ENCODE data around the gene UBE4B. TPM values are rescaled to one million over a fixed set of nuclear protein-coding genes. Genes with fewer than 3 reads are reported as not detected.
A peak's percentile ranks its signal among the peaks of the same experiment; 100 is the strongest.

Gene UBE4B
- total and polyA plus RNA-seq, 2 experiments from 2014 or later, result 28.4 to 115 TPM

GRCh38 chr1:10211805-10212410, 179.2 kb downstream of the UBE4B start (continued):
- TF ChIP-seq ZNF462 (CRISPR knock-in tag; IDR thresholded peaks at IDR 0.05) (no peak), CREB1 (CRISPR knock-in tag; IDR thresholded peaks at IDR 0.05; ENCODE audit: low read depth) (no peak), CTCF (conservative IDR thresholded peaks at IDR 0.05; ENCODE audit: low read depth in 2 of 2) (no peak), JUNB (IDR thresholded peaks at IDR 0.05; ENCODE audit: unreplicated experiment) (no peak), EZH2 (IDR thresholded peaks at IDR 0.05; ENCODE audit: low read depth, unreplicated experiment) (no peak)

GRCh38 chr1:10212476-10212875, 179.7 kb downstream of the UBE4B start:
- Histone ChIP-seq H4K20me1 (replicated peaks; ENCODE audit: insufficient read depth) (peaks cover 44% of the 10 kb centered on the region), H3K4me2 (peak overlapping the region; percentile 99), H2AFZ (no peak overlapping the region), H3K27me3 (ENCODE audit: insufficient read depth) (no peaks in the 10 kb centered on the region), H3K4me1 (ENCODE audit: insufficient read depth) (peaks cover 19% of the 10 kb centered on the region), H3K79me2 (replicated peaks; ENCODE audit: insufficient read depth) (peaks cover 64% of the 10 kb centered on the region), H3K4me3 (peak overlapping the region; percentile 100; the same call in 1 of the 2 replicates), H3K36me3 (ENCODE audit: insufficient read depth) (no peaks in the 10 kb centered on the region), H3F3A (replicated peaks; ENCODE audit: low read depth) (peaks cover 3% of the 10 kb centered on the region; the same call in 1 of the 2 replicates), H3K27ac (ENCODE audit: low read depth) (no peak overlapping the region), H3K9me2 (ENCODE audit: insufficient read depth) (no peaks in the 10 kb centered on the region)
- Mint-ChIP-seq H3K4me3 (peak overlapping the region; percentile 98), H3K27me3 (ENCODE audit: insufficient read depth, low read depth, poor library complexity) (peaks cover 19% of the 10 kb centered on the region), H3K36me3 (ENCODE audit: low read depth) (no peaks in the 10 kb centered on the region), H3K27ac (no peak overlapping the region; the same call in 1 of the 2 replicates), H3K4me1 (peaks cover 31% of the 10 kb centered on the region), H3K9me3 (no peaks in the 10 kb centered on the region)
- DNase-seq (ENCODE audit: low spot score), result no peak
- ATAC-seq, result no peak
- TF ChIP-seq CTCF (conservative IDR thresholded peaks at IDR 0.05; ENCODE audit: low read depth in 2 of 2), result no peak

Data from GM23338 (cell line).